GM18498 (cell line): ENCODE measurements around the gene TOGARAM2.

Experiments
- ATAC-seq: cut with Tn5 transposase; IDR thresholded peaks from one replicate; pipeline ENCODE4 v1.9.1; 2021; ENCODE audit warnings: mild to moderate bottlenecking, moderate library complexity; ENCODE audit not compliant: unreplicated experiment

Gene TOGARAM2

GRCh38 chr2:29052807-29053206 lies 71.7 kb downstream of the TOGARAM2 start:
- ATAC-seq, result no peak

DNA sequence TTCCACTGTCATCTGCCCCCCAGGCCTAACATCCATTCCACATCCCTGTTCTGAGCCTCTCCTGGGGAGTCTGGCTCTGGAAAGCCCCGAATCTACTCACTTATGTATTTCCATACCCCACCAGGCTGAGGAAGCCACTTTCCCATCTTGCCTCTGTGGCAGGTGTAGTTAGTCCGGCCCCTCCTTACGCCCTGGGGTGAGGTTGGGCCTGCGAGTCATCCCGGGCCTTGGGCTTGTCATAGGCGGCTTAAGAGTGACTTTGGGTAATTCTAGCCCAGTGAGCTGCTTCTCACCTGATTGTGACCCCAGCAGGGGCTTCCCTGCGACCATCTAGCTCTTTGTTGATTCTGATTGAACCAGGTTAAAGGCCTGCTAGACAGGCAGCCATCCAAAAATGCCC lies 72.1 kb downstream of the TOGARAM2 start:
- ATAC-seq, result no peak

DNA sequence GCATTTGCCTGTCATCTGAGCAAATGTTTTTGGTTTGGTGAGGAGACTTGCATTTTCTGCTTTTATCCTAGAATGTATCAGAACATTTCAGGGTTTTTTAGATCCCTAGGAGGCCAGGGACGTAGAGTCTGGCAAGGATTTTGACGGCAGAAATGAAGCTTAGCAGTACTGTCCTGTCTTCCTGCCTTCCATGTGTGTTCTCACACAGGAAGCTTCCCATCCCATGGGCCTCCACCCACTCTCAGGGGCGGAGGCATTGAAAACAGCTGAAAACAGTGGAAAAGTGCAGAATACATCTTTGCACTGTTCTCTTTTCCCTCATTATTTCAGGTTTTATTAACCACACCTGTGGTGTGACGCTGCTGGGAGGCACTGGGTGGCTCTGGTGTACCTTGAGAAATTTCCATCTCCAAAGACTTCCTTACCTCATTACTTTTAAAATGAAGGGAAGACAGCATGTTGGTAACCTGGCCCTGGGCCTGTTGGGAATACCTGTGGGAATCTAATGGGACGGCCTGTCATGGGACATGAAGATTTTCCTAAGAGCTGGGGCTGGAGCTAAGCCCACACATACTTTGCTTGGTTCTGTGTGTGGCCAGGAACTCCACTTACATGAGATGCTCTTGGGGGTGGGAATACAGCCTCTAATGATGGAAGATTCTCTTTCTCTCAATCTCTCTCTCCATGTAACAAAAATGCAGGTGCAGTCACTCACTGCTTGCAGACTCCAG lies 72.7 kb downstream of the TOGARAM2 start:
- ATAC-seq, result no peak

GRCh38 chr2:29054430-29054829 lies 73.3 kb downstream of the TOGARAM2 start:
- ATAC-seq, result no peak

GRCh38 chr2:29055601-29056000 lies 74.5 kb downstream of the TOGARAM2 start:
- no peak for ATAC-seq

DNA sequence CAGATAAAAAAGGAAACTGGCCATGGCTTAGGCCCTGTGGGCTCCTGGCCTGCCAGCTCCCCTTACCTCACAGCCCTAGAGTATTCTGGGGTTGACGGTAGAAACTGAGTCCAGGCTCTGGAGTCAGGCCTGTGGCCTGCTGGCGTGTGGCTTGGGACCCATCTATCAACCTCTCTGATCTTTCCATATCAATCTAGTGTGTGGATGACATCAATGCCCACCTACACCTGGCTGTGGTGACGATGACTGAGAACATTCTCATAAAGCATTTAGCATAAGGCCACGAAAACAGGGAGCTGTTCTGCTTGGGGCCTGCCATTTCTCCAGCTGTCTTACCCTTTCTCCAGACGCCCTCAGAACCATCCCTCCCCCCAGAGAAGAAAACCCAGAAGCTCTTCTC lies 75.4 kb downstream of the TOGARAM2 start:
- ATAC-seq, result no peak

DNA sequence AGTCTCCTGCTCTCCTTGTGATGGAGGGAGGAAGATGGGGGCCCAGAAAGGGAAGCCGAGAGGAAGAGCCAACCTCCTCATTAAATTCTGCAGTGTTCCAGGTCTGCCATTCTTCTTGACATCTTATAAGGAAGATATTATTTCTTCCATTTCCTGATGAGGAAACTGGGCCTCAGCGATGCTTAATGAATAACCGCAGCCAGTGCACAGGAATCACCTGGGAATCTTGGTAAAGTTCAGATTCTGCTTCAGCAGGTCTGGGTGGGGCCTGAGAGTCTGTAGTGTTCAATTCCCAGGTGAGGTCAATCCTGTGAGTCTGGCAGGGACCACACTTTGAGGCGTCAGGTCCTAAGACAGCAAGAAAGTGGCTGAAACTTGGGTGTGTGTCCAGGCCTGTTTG lies 75.9 kb downstream of the TOGARAM2 start:
- ATAC-seq, result no peak

GRCh38 chr2:29059624-29060023 lies 78.5 kb downstream of the TOGARAM2 start:
- ATAC-seq, result no peak

DNA sequence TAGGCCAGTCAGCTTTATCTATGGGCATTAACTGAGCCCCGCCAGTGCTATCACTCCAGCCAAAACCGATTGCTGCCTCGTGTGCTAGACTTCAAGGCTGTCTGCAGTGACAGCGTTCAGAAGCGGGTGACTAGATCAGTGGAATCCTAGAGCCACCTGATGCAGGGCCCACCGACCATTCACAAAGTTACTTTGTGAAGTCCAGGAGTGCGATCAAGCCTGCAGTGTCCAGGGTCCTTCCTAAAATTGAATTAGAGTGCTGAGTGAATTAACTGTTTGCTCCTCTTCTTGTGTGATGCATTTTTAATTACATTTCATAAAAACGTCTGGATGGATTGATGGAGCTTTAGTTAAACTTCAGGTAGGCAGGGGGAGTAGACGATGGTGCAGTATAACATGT lies 79.3 kb downstream of the TOGARAM2 start:
- no peak for ATAC-seq

DNA sequence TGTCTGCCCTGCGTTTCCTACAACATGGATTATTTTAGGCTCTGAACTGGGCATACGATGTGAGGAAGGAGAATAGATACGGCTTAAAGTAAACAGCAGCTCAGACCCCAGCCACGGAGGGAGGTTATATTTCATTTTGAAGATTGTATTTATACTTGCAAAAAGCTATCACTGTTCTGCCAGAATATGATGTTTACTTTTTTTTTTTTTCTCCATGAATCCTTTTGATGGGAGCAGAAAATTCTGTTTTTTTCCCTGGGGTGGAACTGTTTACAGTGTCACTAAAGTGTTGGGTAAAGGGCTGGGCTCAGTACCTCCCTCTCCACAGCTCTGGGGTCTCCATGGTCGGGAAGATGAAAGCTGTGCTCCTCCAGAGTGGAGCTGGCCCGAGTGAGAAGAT lies 80.1 kb downstream of the TOGARAM2 start:
- ATAC-seq, result no peak

DNA sequence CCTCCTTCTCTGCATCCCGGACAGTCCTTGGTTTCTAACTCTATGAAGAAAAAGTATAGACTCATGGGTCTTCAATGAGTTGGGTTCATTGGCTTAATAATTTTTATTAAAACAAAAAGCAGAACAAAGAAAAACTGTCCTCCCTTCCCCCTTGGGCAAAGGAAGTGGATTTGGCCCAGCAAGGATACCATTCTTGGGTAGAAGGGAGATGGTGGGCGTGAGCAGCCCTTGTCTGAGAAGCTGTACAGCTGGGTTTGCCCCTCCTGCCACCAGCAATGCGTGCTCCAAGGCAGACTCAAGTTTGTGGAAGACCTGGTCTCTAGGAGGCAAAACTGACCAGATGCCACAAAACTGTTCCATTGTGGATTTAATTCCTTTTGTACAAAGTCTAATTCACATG lies 80.5 kb downstream of the TOGARAM2 start:
- ATAC-seq, result no peak

GRCh38 chr2:29062371-29062770 lies 81.3 kb downstream of the TOGARAM2 start:
- ATAC-seq, result no peak

GRCh38 chr2:29063056-29063455 lies 82.0 kb downstream of the TOGARAM2 start:
- no peak for ATAC-seq

- no peak for ATAC-seq
Observed at GRCh38 chr2:29063646-29064345, 82.7 kb downstream of the TOGARAM2 start.

DNA sequence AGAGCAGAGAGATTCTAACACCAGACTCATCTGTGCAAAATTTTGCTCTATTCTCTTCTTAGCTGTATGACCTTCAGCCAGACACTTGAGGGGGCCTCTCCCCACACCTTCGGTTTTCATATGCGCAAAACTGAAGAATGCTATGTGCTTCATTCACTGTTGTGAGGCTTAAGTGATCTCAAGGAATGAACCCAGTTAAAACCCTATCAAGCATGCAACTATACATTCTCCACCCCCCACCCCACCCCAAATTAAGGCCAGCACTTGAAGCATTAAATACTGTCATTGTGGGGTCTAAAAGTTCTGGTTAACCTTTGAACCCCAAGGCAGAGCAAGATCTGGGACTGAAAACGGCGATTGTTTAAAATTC lies 83.2 kb downstream of the TOGARAM2 start:
- no peak for ATAC-seq

- ATAC-seq, result no peak
Observed at GRCh38 chr2:29064746-29065067, 83.6 kb downstream of the TOGARAM2 start.

DNA sequence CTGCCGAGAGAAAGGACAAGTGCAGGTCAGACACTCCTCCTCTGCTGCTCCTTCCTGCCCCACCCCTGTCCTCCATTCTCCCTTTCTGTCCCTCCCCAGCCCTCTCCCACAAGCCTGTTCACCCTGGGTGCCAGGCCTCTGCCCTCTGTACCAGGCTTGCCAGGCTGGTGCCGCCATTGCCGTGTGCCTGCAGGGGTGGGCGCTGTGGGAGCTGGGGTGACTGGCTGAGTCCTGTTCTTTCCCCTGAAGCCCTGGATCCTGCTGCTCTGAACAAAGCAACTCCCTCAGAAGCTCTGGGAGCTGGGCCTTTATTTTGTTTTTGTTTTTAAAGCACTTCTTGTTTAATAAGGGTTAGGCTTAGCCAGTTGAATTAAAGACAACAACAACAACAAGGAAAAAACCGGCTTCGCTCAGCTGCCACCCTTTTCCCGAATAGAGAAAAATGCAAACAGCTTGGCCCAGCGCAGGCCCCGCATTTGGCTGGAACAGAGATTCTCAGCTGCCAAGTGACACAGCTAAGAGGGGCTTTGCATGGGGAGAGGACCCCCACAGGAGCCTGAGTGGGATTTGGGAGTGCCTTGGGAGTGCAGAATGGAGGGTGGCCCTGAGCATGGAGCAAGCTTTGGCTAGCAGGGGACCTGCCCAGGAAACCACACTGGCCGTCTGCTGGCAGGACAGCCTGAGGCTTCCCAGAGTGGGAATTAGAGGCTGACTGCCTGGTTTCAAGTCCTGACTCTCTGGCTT lies 84.1 kb downstream of the TOGARAM2 start:
- ATAC-seq, result no peak

DNA sequence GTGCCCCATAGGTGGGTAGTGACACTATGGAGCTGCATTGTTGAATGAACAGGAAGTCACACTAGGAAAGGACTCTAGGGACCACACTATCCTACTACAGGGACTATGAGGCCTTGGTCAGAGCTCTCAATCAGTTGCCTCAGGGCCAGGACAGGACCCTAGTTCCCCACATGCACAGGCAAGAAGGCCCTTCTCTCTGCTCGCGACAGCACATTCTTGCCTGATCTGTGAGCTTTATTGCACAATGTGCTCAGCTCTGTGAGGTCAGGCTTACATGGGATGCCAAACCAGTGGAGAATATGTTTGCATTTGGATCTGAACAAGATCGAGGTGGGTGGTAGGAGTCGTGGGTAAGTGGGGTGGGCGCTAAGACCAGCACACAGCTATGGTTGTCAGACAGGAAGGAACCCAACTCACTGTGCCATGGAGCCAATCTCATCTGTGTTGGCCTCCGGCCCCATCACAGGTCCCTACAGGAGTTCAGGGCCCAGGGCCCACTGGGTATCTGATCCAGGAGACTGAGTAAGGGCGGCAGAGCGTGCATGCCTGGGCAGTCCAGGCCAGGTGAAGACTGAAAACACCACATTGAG lies 85.3 kb downstream of the TOGARAM2 start:
- ATAC-seq, result no peak

DNA sequence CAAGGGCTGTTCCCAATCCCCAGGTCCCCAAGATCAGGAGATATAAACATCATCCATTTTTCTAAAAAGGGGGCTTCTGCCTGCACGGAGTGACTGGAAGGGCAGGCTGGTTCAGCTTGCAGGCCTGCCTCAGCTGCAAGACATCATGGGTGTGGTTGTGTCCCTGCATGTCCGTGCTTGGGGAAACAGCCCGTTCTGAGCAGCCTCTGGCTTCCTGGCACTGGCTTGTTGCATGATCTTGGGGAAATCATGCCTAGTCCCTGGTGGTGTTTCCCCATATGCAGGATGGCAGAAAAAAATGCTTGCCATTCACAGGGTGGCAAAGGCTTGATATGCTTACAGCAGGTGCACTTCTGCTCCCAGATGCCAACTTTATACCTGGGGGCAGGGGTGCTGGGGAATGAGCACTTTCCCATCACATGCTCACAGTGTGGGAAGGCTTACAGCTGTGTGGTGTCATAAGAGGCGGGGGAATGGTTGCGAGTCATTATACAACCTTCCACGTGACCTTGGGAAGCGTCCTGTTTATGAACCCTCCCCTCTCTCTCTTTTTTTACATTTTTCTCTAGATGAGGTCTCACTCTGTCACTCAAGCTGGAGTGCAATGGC lies 86.0 kb downstream of the TOGARAM2 start:
- no peak for ATAC-seq

DNA sequence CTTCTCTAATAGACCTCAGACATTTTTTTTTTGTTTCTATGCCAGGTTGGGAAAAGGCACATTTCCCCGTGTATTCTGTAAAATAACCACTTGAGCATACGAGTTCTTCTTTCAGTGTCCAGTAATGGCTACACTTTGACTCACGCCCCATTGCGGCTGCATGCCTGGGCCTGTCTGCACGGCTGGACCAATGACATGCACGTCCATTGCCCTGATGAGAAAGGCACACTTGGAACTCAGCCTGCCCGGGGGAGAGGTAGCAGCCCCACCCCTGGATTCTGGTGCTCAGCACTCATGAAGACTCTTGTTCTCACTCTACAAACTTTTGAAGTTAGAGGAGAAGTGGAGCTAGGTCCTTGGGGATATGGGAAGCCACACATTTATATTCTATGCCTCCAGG lies 87.4 kb downstream of the TOGARAM2 start:
- ATAC-seq, result no peak

GRCh38 chr2:29070526-29070925 lies 89.4 kb downstream of the TOGARAM2 start:
- ATAC-seq, result no peak
